Dermis microvascular lymphatic vessel endothelial cell (primary cell): Measurements from ENCODE around the gene MAP4K5. TPM values are rescaled to one million over a fixed set of nuclear protein-coding genes. Genes with fewer than 3 reads are reported as not detected.
"Not testable (repeated sequence)": the region's sequence is repeated elsewhere in the genome, so short reads cannot be mapped to it uniquely, and the experiment has no call there.

ENCODE experiments used
- DNase-seq, 2 donors: peaks; one replicate each; pipeline versions ENCODE4 v3.0.0 to v3.0.0-alpha.2; 2010; ENCODE audit warnings: low read depth in 2 of 2
- total RNA-seq: library from RNA; depleted of rRNA; stranded (reverse); fragments of >200 nt; gene quantifications from 2 replicates; pipeline ENCODE4 v1.2.1, GENCODE V29; 2014

The MAP4K5 gene
- total RNA-seq, 1 donor from 2014 or later, result 33.0 TPM

- peak in 1 of 2 donors; percentile 57 for DNase-seq
These were observed 521 bp downstream of the MAP4K5 start for GRCh38 chr14:50531595-50532501.

- peak in 1 of 2 donors; percentile 13 for DNase-seq
These were observed 1.5 kb downstream of the MAP4K5 start for GRCh38 chr14:50530794-50531365.

GRCh38 chr14:50530358-50530757, 2.0 kb downstream of the MAP4K5 start:
- DNase-seq, result peak in 1 of 2 donors; percentile 24

GRCh38 chr14:50529288-50530179, 2.8 kb downstream of the MAP4K5 start:
- peak in 1 of 2 donors; percentile 13 for DNase-seq

GRCh38 chr14:50528000-50528399, 4.4 kb downstream of the MAP4K5 start:
- no peak for DNase-seq

GRCh38 chr14:50524731-50525515, 7.4 kb downstream of the MAP4K5 start:
- no peak for DNase-seq

GRCh38 chr14:50524060-50524459, 8.3 kb downstream of the MAP4K5 start:
- DNase-seq, result no peak

GRCh38 chr14:50523271-50524041, 8.9 kb downstream of the MAP4K5 start:
- DNase-seq, result peak in 1 of 2 donors; percentile 42

- DNase-seq, result peak in 1 of 2 donors; percentile 59
These were observed 10.4 kb downstream of the MAP4K5 start for GRCh38 chr14:50521912-50522341.

- peak; percentile 53 to 93 for DNase-seq
These were observed 11.2 kb downstream of the MAP4K5 start for GRCh38 chr14:50520947-50521815.

GRCh38 chr14:50516091-50516490, 16.3 kb downstream of the MAP4K5 start:
- no peak for DNase-seq

- DNase-seq, result no peak
These were observed 19.9 kb downstream of the MAP4K5 start for GRCh38 chr14:50512463-50512862.

- DNase-seq, result no peak
These were observed 22.2 kb downstream of the MAP4K5 start for GRCh38 chr14:50510157-50510556.

- DNase-seq, result not testable (repeated sequence)
These were observed 25.3 kb downstream of the MAP4K5 start for GRCh38 chr14:50507078-50507477.

GRCh38 chr14:50501642-50502041, 30.7 kb downstream of the MAP4K5 start:
- DNase-seq, result peak; percentile 21 to 74

- DNase-seq, result no peak
These were observed 35.0 kb downstream of the MAP4K5 start for GRCh38 chr14:50497351-50497750.

- DNase-seq, result no peak
These were observed 42.5 kb downstream of the MAP4K5 start for GRCh38 chr14:50489851-50490250.

- no peak for DNase-seq
These were observed 43.8 kb downstream of the MAP4K5 start for GRCh38 chr14:50488521-50488920.

GRCh38 chr14:50479041-50479440, 53.3 kb downstream of the MAP4K5 start:
- no peak for DNase-seq
